GM23248 (cell line): Measurements from ENCODE around the gene KCTD16.

Experiments
- EZH2 ChIP-seq: fragments of 200-600 bp; sonication (generic); IDR thresholded peaks from 2 replicates; pipeline ENCODE4 v1.6.1; 2018; ENCODE audit warnings: antibody characterized with exemption, mild to moderate bottlenecking; ENCODE audit not compliant: insufficient read depth, poor library complexity, severe bottlenecking
- EZH2phosphoT487 ChIP-seq: fragments of 200-600 bp; sonication (generic); IDR thresholded peaks from 2 replicates; pipeline ENCODE4 v1.6.1; 2018; ENCODE audit warnings: antibody characterized with exemption, moderate library complexity, mild to moderate bottlenecking, low read depth; ENCODE audit not compliant: insufficient read depth

DNA sequence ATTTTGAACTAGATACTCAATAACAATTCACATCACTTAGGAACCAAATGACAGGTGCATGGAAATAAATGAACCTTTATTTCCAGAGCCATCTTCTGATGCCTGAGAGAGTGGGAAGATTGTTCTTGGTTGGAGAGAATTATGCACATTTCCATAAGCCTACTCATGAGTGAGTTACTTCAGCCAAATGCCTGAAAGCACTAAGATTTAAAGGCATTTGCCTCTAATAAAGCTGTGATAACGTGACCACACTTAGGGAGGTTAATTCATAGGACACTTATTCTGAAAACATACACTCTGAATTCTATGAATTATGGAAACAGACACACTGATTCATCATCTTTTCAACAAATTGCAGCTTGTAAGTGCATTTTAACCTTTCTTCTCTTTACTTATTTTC lies 40.0 kb downstream of the KCTD16 start:
- TF ChIP-seq EZH2 (no peak), EZH2phosphoT487 (no peak)
